Measurements from ENCODE around the gene TENM3. TPM values are rescaled to one million over a fixed set of nuclear protein-coding genes. Genes with fewer than 3 reads are reported as not detected.

Gene TENM3
- polyA plus RNA-seq, 2 donors = 0.20 to 0.39 TPM

- 21 to 25% methylated on average over 1 of the region's 1 CpG for WGBS, 2 donors
- Histone ChIP-seq H3K27ac (ENCODE audit: low read depth in 2 of 2, low read length in 1 of 2) (no peak overlapping the region), H3K9me3 (ENCODE audit: control insufficient read depth in 2 of 2, insufficient read depth in 1 of 2, low read depth in 1 of 2, low read length in 1 of 2) (no peaks in the 10 kb centered on the region), H3K4me1 (ENCODE audit: control insufficient read depth in 2 of 2, insufficient read depth in 2 of 2, low read length in 1 of 2) (no peaks in the 10 kb centered on the region), H3K27me3 (ENCODE audit: control insufficient read depth in 1 of 2, insufficient read depth in 2 of 2, low read length in 2 of 2) (no peaks in the 10 kb centered on the region), H3K36me3 (ENCODE audit: control insufficient read depth in 2 of 2, insufficient read depth in 2 of 2, low read length in 1 of 2) (no peaks in the 10 kb centered on the region), H3K4me3 (ENCODE audit: low read depth in 1 of 2, low read length in 2 of 2) (no peak overlapping the region)
Measured at GRCh38 chr4:182533964-182534363, 290.8 kb downstream of the TENM3 start.

GRCh38 chr4:182536221-182536811 lies 293.1 kb downstream of the TENM3 start:
- Histone ChIP-seq H3K4me3 (ENCODE audit: low read depth in 1 of 2, low read length in 2 of 2) (no peak overlapping the region), H3K4me1 (ENCODE audit: control insufficient read depth in 2 of 2, insufficient read depth in 2 of 2, low read length in 1 of 2) (no peaks in the 10 kb centered on the region), H3K27me3 (ENCODE audit: control insufficient read depth in 1 of 2, insufficient read depth in 2 of 2, low read length in 2 of 2) (no peaks in the 10 kb centered on the region), H3K9me3 (ENCODE audit: control insufficient read depth in 2 of 2, insufficient read depth in 1 of 2, low read depth in 1 of 2, low read length in 1 of 2) (no peaks in the 10 kb centered on the region), H3K36me3 (ENCODE audit: control insufficient read depth in 2 of 2, insufficient read depth in 2 of 2, low read length in 1 of 2) (no peaks in the 10 kb centered on the region), H3K27ac (ENCODE audit: low read depth in 2 of 2, low read length in 1 of 2) (no peak overlapping the region)
- WGBS, 2 donors = 67 to 74% methylated on average over 8 of the region's 8 CpGs

GRCh38 chr4:182537031-182537795 lies 294.0 kb downstream of the TENM3 start:
- no peak overlapping the region for H3K4me3 ChIP-seq (ENCODE audit: low read depth in 1 of 2, low read length in 2 of 2)
- no peaks in the 10 kb centered on the region for H3K4me1 ChIP-seq (ENCODE audit: control insufficient read depth in 2 of 2, insufficient read depth in 2 of 2, low read length in 1 of 2)
- H3K36me3 ChIP-seq (ENCODE audit: control insufficient read depth in 2 of 2, insufficient read depth in 2 of 2, low read length in 1 of 2) = no peaks in the 10 kb centered on the region
- no peak overlapping the region for H3K27ac ChIP-seq (ENCODE audit: low read depth in 2 of 2, low read length in 1 of 2)
- WGBS, 2 donors = 45 to 46% methylated on average over 10 of the region's 10 CpGs
- no peaks in the 10 kb centered on the region for H3K27me3 ChIP-seq (ENCODE audit: control insufficient read depth in 1 of 2, insufficient read depth in 2 of 2, low read length in 2 of 2)
- no peaks in the 10 kb centered on the region for H3K9me3 ChIP-seq (ENCODE audit: control insufficient read depth in 2 of 2, insufficient read depth in 1 of 2, low read depth in 1 of 2, low read length in 1 of 2)

- 45 to 54% methylated on average over 4 of the region's 4 CpGs for WGBS, 2 donors
- Histone ChIP-seq H3K36me3 (ENCODE audit: control insufficient read depth in 2 of 2, insufficient read depth in 2 of 2, low read length in 1 of 2) (no peaks in the 10 kb centered on the region), H3K27ac (ENCODE audit: low read depth in 2 of 2, low read length in 1 of 2) (no peak overlapping the region), H3K4me3 (ENCODE audit: low read depth in 1 of 2, low read length in 2 of 2) (no peak overlapping the region), H3K27me3 (ENCODE audit: control insufficient read depth in 1 of 2, insufficient read depth in 2 of 2, low read length in 2 of 2) (no peaks in the 10 kb centered on the region), H3K4me1 (ENCODE audit: control insufficient read depth in 2 of 2, insufficient read depth in 2 of 2, low read length in 1 of 2) (no peaks in the 10 kb centered on the region), H3K9me3 (ENCODE audit: control insufficient read depth in 2 of 2, insufficient read depth in 1 of 2, low read depth in 1 of 2, low read length in 1 of 2) (no peaks in the 10 kb centered on the region)
Measured at GRCh38 chr4:182538031-182538430, 294.8 kb downstream of the TENM3 start.

- H3K9me3 ChIP-seq (ENCODE audit: control insufficient read depth in 2 of 2, insufficient read depth in 1 of 2, low read depth in 1 of 2, low read length in 1 of 2) = no peaks in the 10 kb centered on the region
- no peaks in the 10 kb centered on the region for H3K36me3 ChIP-seq (ENCODE audit: control insufficient read depth in 2 of 2, insufficient read depth in 2 of 2, low read length in 1 of 2)
- H3K4me3 ChIP-seq (ENCODE audit: low read depth in 1 of 2, low read length in 2 of 2) = no peak overlapping the region
- H3K27ac ChIP-seq (ENCODE audit: low read depth in 2 of 2, low read length in 1 of 2) = no peak overlapping the region
- no peaks in the 10 kb centered on the region for H3K27me3 ChIP-seq (ENCODE audit: control insufficient read depth in 1 of 2, insufficient read depth in 2 of 2, low read length in 2 of 2)
- 93 to 96% methylated on average over 8 of the region's 8 CpGs for WGBS, 2 donors
- H3K4me1 ChIP-seq (ENCODE audit: control insufficient read depth in 2 of 2, insufficient read depth in 2 of 2, low read length in 1 of 2) = no peaks in the 10 kb centered on the region
Measured at GRCh38 chr4:182540496-182540895, 297.3 kb downstream of the TENM3 start.

GRCh38 chr4:182547435-182547834 lies 304.2 kb downstream of the TENM3 start:
- H3K27ac ChIP-seq (ENCODE audit: low read depth in 2 of 2, low read length in 1 of 2) = no peak overlapping the region

GRCh38 chr4:182548156-182548555 lies 305.0 kb downstream of the TENM3 start:
- Histone ChIP-seq H3K9me3 (ENCODE audit: control insufficient read depth in 2 of 2, insufficient read depth in 1 of 2, low read depth in 1 of 2, low read length in 1 of 2) (no peaks in the 10 kb centered on the region), H3K27ac (ENCODE audit: low read depth in 2 of 2, low read length in 1 of 2) (no peak overlapping the region), H3K4me3 (ENCODE audit: low read depth in 1 of 2, low read length in 2 of 2) (no peak overlapping the region), H3K4me1 (ENCODE audit: control insufficient read depth in 2 of 2, insufficient read depth in 2 of 2, low read length in 1 of 2) (no peaks in the 10 kb centered on the region), H3K27me3 (ENCODE audit: control insufficient read depth in 1 of 2, insufficient read depth in 2 of 2, low read length in 2 of 2) (no peaks in the 10 kb centered on the region), H3K36me3 (ENCODE audit: control insufficient read depth in 2 of 2, insufficient read depth in 2 of 2, low read length in 1 of 2) (no peaks in the 10 kb centered on the region)
- WGBS, 2 donors = 65 to 75% methylated on average over 6 of the region's 6 CpGs

More at GRCh38 chr4:182547435-182547834, 304.2 kb downstream of the TENM3 start:
- Histone ChIP-seq H3K36me3 (ENCODE audit: control insufficient read depth in 2 of 2, insufficient read depth in 2 of 2, low read length in 1 of 2) (no peaks in the 10 kb centered on the region), H3K4me1 (ENCODE audit: control insufficient read depth in 2 of 2, insufficient read depth in 2 of 2, low read length in 1 of 2) (no peaks in the 10 kb centered on the region), H3K27me3 (ENCODE audit: control insufficient read depth in 1 of 2, insufficient read depth in 2 of 2, low read length in 2 of 2) (no peaks in the 10 kb centered on the region), H3K9me3 (ENCODE audit: control insufficient read depth in 2 of 2, insufficient read depth in 1 of 2, low read depth in 1 of 2, low read length in 1 of 2) (no peaks in the 10 kb centered on the region), H3K4me3 (ENCODE audit: low read depth in 1 of 2, low read length in 2 of 2) (no peak overlapping the region)
- WGBS, 2 donors = 89 to 92% methylated on average over 4 of the region's 4 CpGs

- Histone ChIP-seq H3K4me3 (ENCODE audit: low read depth in 1 of 2, low read length in 2 of 2) (no peak overlapping the region), H3K36me3 (ENCODE audit: control insufficient read depth in 2 of 2, insufficient read depth in 2 of 2, low read length in 1 of 2) (no peaks in the 10 kb centered on the region), H3K9me3 (ENCODE audit: control insufficient read depth in 2 of 2, insufficient read depth in 1 of 2, low read depth in 1 of 2, low read length in 1 of 2) (no peaks in the 10 kb centered on the region), H3K4me1 (ENCODE audit: control insufficient read depth in 2 of 2, insufficient read depth in 2 of 2, low read length in 1 of 2) (no peaks in the 10 kb centered on the region), H3K27ac (ENCODE audit: low read depth in 2 of 2, low read length in 1 of 2) (no peak overlapping the region), H3K27me3 (ENCODE audit: control insufficient read depth in 1 of 2, insufficient read depth in 2 of 2, low read length in 2 of 2) (no peaks in the 10 kb centered on the region)
- 45 to 56% methylated on average over 5 of the region's 5 CpGs for WGBS, 2 donors
Measured at GRCh38 chr4:182549356-182549755, 306.2 kb downstream of the TENM3 start.

- 74 to 75% methylated on average over 9 of the region's 9 CpGs for WGBS, 2 donors
- H3K4me3 ChIP-seq (ENCODE audit: low read depth in 1 of 2, low read length in 2 of 2) = no peak overlapping the region
- H3K36me3 ChIP-seq (ENCODE audit: control insufficient read depth in 2 of 2, insufficient read depth in 2 of 2, low read length in 1 of 2) = no peaks in the 10 kb centered on the region
- no peaks in the 10 kb centered on the region for H3K27me3 ChIP-seq (ENCODE audit: control insufficient read depth in 1 of 2, insufficient read depth in 2 of 2, low read length in 2 of 2)
- H3K4me1 ChIP-seq (ENCODE audit: control insufficient read depth in 2 of 2, insufficient read depth in 2 of 2, low read length in 1 of 2) = no peaks in the 10 kb centered on the region
- H3K27ac ChIP-seq (ENCODE audit: low read depth in 2 of 2, low read length in 1 of 2) = no peak overlapping the region
- no peaks in the 10 kb centered on the region for H3K9me3 ChIP-seq (ENCODE audit: control insufficient read depth in 2 of 2, insufficient read depth in 1 of 2, low read depth in 1 of 2, low read length in 1 of 2)
Measured at GRCh38 chr4:182552948-182553347, 309.7 kb downstream of the TENM3 start.

- Histone ChIP-seq H3K27me3 (ENCODE audit: control insufficient read depth in 1 of 2, insufficient read depth in 2 of 2, low read length in 2 of 2) (no peaks in the 10 kb centered on the region), H3K4me3 (ENCODE audit: low read depth in 1 of 2, low read length in 2 of 2) (no peak overlapping the region), H3K4me1 (ENCODE audit: control insufficient read depth in 2 of 2, insufficient read depth in 2 of 2, low read length in 1 of 2) (no peaks in the 10 kb centered on the region), H3K9me3 (ENCODE audit: control insufficient read depth in 2 of 2, insufficient read depth in 1 of 2, low read depth in 1 of 2, low read length in 1 of 2) (no peaks in the 10 kb centered on the region), H3K27ac (ENCODE audit: low read depth in 2 of 2, low read length in 1 of 2) (no peak overlapping the region), H3K36me3 (ENCODE audit: control insufficient read depth in 2 of 2, insufficient read depth in 2 of 2, low read length in 1 of 2) (no peaks in the 10 kb centered on the region)
- WGBS, 2 donors = 30 to 35% methylated on average over 6 of the region's 6 CpGs
Measured at GRCh38 chr4:182553653-182554052, 310.5 kb downstream of the TENM3 start.
